ENCODE data around the gene SCN1A.
"Not testable (repeated sequence)": the region's sequence is repeated elsewhere in the genome, so short reads cannot be mapped to it uniquely, and the experiment has no call there.

SCN1A gene

DNA sequence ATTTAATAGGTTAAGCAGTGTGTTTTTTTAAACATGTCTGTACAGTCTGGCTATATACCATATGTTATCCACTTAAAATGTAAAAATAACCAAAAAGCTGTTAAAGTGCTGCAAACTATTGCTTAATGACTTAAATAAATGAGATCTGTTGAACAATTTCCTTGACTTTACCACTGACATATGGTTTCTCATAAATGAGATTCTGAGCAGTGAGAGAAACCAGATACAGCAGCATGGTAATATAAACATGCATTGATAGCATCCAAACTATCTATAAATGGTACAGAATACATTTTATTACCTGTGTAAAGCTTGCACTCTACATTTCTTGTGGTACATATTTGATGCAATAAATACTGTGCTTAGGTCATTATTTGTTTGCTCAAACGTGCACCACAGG, 138.0 kb downstream of the SCN1A start:
- in situ Hi-C loops (cut with HindIII; ENCODE audit: low sequenced_read_pairs): no loop called here
- H3K4me3 ChIP-seq (ENCODE audit: low read depth, low read length): no peak overlapping the region
- TF ChIP-seq, protein P1, sequence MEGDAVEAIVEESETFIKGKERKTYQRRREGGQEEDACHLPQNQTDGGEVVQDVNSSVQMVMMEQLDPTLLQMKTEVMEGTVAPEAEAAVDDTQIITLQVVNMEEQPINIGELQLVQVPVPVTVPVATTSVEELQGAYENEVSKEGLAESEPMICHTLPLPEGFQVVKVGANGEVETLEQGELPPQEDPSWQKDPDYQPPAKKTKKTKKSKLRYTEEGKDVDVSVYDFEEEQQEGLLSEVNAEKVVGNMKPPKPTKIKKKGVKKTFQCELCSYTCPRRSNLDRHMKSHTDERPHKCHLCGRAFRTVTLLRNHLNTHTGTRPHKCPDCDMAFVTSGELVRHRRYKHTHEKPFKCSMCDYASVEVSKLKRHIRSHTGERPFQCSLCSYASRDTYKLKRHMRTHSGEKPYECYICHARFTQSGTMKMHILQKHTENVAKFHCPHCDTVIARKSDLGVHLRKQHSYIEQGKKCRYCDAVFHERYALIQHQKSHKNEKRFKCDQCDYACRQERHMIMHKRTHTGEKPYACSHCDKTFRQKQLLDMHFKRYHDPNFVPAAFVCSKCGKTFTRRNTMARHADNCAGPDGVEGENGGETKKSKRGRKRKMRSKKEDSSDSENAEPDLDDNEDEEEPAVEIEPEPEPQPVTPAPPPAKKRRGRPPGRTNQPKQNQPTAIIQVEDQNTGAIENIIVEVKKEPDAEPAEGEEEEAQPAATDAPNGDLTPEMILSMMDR (IDR thresholded peaks at IDR 0.05; ENCODE audit: low read depth, low read length, missing control alignments): no peak
- no peak for DNase-seq (ENCODE audit: low read depth)

DNA sequence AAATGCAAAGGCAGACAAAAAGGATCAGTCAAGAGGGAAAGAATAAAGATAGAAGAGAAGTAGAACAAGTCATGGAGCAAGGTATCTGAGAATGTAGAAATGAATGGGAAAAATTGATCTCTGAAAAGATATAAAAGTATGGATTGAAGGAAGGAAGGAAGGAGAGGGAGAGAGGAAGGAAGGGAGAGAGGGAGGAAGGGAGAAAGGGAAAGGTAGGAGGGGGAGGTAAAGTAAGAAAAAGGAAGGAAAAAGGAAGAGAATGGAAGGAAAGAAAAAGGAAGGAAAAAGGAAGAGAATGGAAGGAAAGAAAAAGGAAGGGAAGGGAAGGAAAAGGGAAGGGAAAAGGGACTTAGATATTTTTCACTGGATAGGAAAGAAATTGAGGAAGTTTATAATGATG, 142.7 kb downstream of the SCN1A start:
- H3K4me3 ChIP-seq (ENCODE audit: low read depth, low read length): no peak overlapping the region
- no peak for DNase-seq (ENCODE audit: low read depth)
- in situ Hi-C loops (cut with HindIII; ENCODE audit: low sequenced_read_pairs): no loop called here
- TF ChIP-seq, protein P1 (IDR thresholded peaks at IDR 0.05; ENCODE audit: low read depth, low read length, missing control alignments): no peak

DNA sequence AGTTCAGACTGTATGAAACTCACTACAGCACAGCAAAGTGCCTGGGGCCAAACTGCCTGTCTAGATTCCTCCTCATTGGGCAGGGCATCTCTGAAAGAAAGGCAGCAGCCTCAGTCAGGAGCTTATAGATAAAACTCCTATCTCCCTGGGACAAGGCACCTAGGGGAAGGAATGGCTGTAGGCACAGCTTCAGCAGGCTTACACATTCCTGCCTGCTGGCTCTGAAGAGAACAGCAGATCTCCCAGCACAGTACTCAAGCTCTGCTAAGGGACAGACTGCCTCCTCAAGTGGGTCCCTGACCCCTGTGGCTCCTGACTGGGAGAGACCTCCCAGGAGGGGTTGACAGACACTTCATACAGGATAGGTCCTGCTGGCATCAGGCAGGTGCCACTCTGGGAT, 155.7 kb downstream of the SCN1A start:
- H3K4me3 ChIP-seq (ENCODE audit: low read depth, low read length); DNase-seq (ENCODE audit: low read depth); in situ Hi-C loops (cut with HindIII; ENCODE audit: low sequenced_read_pairs): not testable (repeated sequence)

DNA sequence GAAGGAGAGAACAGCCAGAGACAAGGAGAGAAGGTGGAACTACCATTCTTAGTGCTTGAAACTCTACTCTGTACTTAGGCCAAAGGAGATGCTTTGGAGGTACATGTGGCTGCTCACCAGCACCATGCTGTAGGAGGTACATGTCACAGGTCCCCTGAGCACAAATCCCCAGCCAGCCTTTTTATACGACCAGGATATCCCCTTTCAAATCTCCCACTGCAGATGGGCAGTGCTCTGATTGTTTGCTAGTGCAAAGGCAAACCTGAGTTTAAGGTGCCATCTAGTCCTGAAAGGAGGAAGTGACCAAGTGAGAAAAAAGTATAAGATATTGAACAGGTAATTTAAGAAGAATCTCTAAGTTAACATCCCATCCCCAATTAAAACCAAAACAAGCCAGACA, 157.2 kb downstream of the SCN1A start:
- H3K4me3 ChIP-seq (ENCODE audit: low read depth, low read length): no peak overlapping the region
- in situ Hi-C loops (cut with HindIII; ENCODE audit: low sequenced_read_pairs): no loop called here
- DNase-seq (ENCODE audit: low read depth): no peak
- TF ChIP-seq, protein P1 (IDR thresholded peaks at IDR 0.05; ENCODE audit: low read depth, low read length, missing control alignments): no peak

DNA sequence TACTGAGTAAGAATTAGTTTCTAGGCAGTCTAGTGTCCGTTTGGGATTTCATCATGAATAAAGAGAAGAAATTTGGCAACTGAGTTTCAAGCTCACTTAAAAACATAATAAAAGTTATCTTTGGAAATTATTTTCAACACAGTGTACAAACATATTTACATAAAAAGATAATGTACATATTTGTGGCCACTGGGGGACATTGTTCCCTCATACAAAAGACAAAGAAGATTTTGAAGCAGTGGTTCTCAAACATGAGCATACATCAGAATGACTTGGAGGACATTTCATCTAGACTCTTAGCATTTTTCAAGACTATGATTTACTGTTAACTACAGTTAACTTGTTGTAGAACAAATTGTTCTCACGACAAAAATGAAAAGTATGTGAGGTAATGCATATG, 158.6 kb downstream of the SCN1A start:
- no peak for DNase-seq (ENCODE audit: low read depth)
- H3K4me3 ChIP-seq (ENCODE audit: low read depth, low read length): no peak overlapping the region
- in situ Hi-C loops (cut with HindIII; ENCODE audit: low sequenced_read_pairs): no loop called here
- TF ChIP-seq, protein P1 (IDR thresholded peaks at IDR 0.05; ENCODE audit: low read depth, low read length, missing control alignments): no peak

DNA sequence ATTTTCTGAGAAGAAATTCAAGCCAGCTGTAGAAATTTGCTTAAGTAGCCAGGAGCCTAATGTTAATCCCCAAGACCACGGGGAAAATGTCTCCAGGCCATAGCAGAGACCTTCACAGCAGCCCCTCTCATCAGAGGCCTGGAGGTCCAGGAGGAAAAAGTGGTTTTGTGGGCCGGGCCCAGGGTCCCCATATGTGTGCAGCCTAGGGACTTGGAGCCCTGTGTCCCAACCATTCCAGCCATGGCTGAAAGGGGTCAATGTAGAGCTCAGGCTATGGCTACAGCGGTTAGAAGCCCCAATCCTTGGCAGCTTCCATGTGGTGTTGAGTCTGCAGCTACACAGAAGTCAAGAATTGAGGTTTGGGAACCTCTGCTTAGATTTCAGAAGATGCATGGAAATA, 160.1 kb downstream of the SCN1A start:
- no peak overlapping the region for H3K4me3 ChIP-seq (ENCODE audit: low read depth, low read length)
- in situ Hi-C loops (cut with HindIII; ENCODE audit: low sequenced_read_pairs): no loop called here
- no peak for DNase-seq (ENCODE audit: low read depth)
- TF ChIP-seq, protein P1 (IDR thresholded peaks at IDR 0.05; ENCODE audit: low read depth, low read length, missing control alignments): no peak

DNA sequence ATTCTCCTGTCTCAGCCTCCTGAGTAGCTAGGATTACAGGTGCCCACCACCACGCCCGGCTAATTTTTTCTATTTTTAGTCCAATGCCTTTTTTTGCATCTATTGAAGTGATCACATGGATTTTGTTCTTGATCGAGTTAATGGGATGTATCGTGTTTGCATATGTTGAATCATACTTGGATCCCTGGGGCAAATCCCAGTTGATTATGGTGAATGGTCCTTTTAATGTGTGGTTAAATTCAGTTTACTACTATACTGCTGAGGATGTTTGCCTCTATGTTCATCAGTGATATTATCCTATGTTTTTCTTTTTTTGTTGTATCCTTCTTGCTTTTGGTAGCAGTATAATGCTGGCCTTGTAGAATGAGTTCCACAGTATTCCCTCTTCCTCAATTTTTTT, 166.0 kb downstream of the SCN1A start:
- TF ChIP-seq, protein P1 (IDR thresholded peaks at IDR 0.05; ENCODE audit: low read depth, low read length, missing control alignments): no peak
- DNase-seq (ENCODE audit: low read depth): no peak
- H3K4me3 ChIP-seq (ENCODE audit: low read depth, low read length): no peak overlapping the region
- in situ Hi-C loops (cut with HindIII; ENCODE audit: low sequenced_read_pairs): no loop called here

All from astrocyte of the cerebellum (primary cell).